HUES64 (cell line): ENCODE data around the gene CSN1S1.

Experiments
- H3K27ac ChIP-seq: 2 replicates; pipeline ENCODE4 v1.7.0; 2013; ENCODE audit warnings: low read depth, low read length, inconsistent platforms
- H3K27me3 ChIP-seq: 2 replicates; pipeline ENCODE4 v1.6.1; 2013; ENCODE audit warnings: mild to moderate bottlenecking, low read length; ENCODE audit not compliant: insufficient read depth
- H3K36me3 ChIP-seq: 2 replicates; pipeline ENCODE4 v1.6.1; 2013; ENCODE audit warnings: mild to moderate bottlenecking, low read length; ENCODE audit not compliant: insufficient read depth
- H3K4me1 ChIP-seq: 2 replicates; pipeline ENCODE4 v1.6.1; 2013; ENCODE audit warnings: mild to moderate bottlenecking, low read length, moderate library complexity; ENCODE audit not compliant: insufficient read depth
- H3K4me3 ChIP-seq: 2 replicates; pipeline ENCODE4 v1.5.1; 2013; ENCODE audit warnings: mild to moderate bottlenecking, low read length, moderate library complexity
- H3K9ac ChIP-seq: 2 replicates; pipeline ENCODE4 v1.6.1; 2013; ENCODE audit warnings: mild to moderate bottlenecking, low read depth, low read length
- H3K9me3 ChIP-seq: 2 replicates; pipeline ENCODE4 v1.6.1; 2013; ENCODE audit warnings: low read depth, low read length; ENCODE audit not compliant: insufficient read depth
- WGBS: fragments of 150-250, 120-280 bp; methylation state at CpG from one replicate; pipeline ENCODE4 v1.1.7; 2013; ENCODE audit warnings: missing lambda C conversion rate; 5-methylcytosine and 5-hydroxymethylcytosine counted together

CSN1S1 gene

GRCh38 chr4:69994782-69995181, 63.9 kb downstream of the CSN1S1 start:
- no peaks in the 10 kb centered on the region for H3K4me1 ChIP-seq
- H3K27me3 ChIP-seq = no peaks in the 10 kb centered on the region
- no peaks in the 10 kb centered on the region for H3K9me3 ChIP-seq
- H3K4me3 ChIP-seq = no peak overlapping the region
- H3K36me3 ChIP-seq = no peaks in the 10 kb centered on the region
- no peak overlapping the region for H3K9ac ChIP-seq
- H3K27ac ChIP-seq = no peak overlapping the region
- 95% methylated on average over 4 of the region's 5 CpGs for WGBS

- no peaks in the 10 kb centered on the region for H3K4me1 ChIP-seq
- no peaks in the 10 kb centered on the region for H3K27me3 ChIP-seq
- no peak within 1 kb of the TSS for H3K9ac ChIP-seq
- no peaks in the 10 kb centered on the region for H3K9me3 ChIP-seq
- 90% methylated on average over 2 of the region's 3 CpGs for WGBS
- H3K36me3 ChIP-seq = no peaks in the 10 kb centered on the region
- H3K27ac ChIP-seq = no peak within 1 kb of the TSS
- H3K4me3 ChIP-seq = no peak within 1 kb of the TSS
Measured at GRCh38 chr4:69995526-69996016, 64.7 kb downstream of the CSN1S1 start, which contains the start of gene STATH. STATH (plus strand) TSS chr4:69995966; CDS start chr4:69998438, 2,472 bp downstream.
